ENCODE measurements around the gene TMUB1.

TMUB1 gene

DNA sequence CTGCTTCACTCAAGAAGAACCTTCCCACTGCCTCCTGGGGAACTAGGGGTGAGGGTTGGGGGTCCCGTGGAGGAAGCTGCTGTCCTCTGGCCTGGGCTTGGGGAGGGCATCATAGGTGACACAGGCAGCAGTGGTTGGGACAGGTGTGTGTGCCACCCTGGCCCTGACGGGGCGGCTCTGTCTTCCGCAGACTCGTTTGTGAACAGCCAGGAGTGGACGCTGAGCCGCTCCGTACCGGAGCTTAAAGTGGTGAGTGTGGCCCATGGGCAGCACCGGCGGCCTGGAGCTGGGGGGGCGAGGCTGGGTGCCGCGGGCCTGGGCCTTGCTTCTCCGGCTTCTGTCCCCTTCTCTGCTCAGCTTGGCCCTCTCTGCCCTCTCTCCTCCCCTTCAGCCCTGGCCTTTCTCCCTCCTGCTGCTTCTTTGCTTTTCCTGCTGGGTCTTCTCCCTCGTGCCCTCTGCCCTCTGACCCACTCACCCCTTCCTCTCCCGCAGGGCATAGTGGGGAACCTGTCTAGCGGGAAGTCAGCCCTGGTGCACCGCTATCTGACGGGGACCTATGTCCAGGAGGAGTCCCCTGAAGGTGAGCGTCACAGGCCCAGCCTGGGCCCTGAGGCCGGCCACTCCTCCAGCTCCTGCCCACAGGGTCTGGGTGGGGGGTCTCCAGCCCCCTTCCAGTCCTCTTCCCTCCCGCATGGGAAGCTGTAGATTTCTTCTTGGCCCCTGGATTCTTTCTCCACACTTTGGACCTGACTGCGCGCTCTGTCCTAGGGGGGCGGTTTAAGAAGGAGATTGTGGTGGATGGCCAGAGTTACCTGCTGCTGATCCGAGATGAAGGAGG, 33.5 kb upstream of the TMUB1 start:
- TF ChIP-seq, protein P1, sequence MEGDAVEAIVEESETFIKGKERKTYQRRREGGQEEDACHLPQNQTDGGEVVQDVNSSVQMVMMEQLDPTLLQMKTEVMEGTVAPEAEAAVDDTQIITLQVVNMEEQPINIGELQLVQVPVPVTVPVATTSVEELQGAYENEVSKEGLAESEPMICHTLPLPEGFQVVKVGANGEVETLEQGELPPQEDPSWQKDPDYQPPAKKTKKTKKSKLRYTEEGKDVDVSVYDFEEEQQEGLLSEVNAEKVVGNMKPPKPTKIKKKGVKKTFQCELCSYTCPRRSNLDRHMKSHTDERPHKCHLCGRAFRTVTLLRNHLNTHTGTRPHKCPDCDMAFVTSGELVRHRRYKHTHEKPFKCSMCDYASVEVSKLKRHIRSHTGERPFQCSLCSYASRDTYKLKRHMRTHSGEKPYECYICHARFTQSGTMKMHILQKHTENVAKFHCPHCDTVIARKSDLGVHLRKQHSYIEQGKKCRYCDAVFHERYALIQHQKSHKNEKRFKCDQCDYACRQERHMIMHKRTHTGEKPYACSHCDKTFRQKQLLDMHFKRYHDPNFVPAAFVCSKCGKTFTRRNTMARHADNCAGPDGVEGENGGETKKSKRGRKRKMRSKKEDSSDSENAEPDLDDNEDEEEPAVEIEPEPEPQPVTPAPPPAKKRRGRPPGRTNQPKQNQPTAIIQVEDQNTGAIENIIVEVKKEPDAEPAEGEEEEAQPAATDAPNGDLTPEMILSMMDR (IDR thresholded peaks at IDR 0.05; ENCODE audit: low read depth, low read length), result no peak
- no peak for TF ChIP-seq EZH2phosphoT487 (IDR thresholded peaks at IDR 0.05; ENCODE audit: low read depth)
- Histone ChIP-seq H3K4me1 (ENCODE audit: low read length) (no peaks in the 10 kb centered on the region), H4K20me1 (ENCODE audit: insufficient read depth, low read length) (peaks cover 17% of the 10 kb centered on the region), H3K36me3 (replicated peaks; ENCODE audit: low read depth, low read length) (no peaks in the 10 kb centered on the region), H3K9me3 (ENCODE audit: insufficient read depth, low read length) (no peaks in the 10 kb centered on the region), H3K4me2 (ENCODE audit: low read length) (no peak overlapping the region), H3K27me3 (ENCODE audit: low read depth, low read length) (no peaks in the 10 kb centered on the region), H3K4me3 (ENCODE audit: low read length) (no peak overlapping the region), H3K9ac (ENCODE audit: low read length) (no peak overlapping the region), H2AFZ (ENCODE audit: low read depth, low read length) (no peak overlapping the region), H3K27ac (ENCODE audit: low read length) (no peak overlapping the region), H3K79me2 (ENCODE audit: low read length) (peaks cover 5% of the 10 kb centered on the region; the same call in 1 of the 2 replicates)

DNA sequence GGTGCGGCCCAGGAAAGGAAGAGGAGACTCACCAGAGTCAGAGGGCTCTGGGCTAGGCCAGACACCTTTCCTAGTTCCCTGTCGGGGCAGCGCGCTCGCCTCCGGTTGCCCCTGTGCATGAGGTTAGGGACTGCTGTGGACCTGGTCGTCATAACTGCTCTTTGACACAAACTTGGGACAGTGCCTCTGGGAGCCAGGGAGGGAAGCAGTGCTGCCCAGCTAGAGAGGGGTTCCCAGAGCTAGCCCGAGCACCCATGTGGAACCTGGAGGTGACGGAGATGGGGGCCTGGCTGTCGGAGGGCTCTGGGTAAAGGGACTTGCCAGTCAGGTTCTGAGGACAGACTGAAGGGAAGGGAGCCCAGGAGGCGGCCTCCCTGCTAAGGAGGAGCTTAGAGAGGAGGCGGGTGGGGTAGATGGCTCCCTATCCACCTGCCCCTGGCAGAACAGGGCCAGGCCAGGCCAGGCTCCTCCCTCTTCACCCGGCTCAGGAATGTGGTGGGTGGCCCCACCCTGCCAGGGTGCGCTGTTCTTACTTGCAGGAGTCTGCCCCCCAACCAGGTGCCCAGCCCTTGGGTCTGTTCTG, 32.6 kb upstream of the TMUB1 start:
- Histone ChIP-seq H3K9me3 (ENCODE audit: insufficient read depth, low read length) (no peaks in the 10 kb centered on the region), H4K20me1 (ENCODE audit: insufficient read depth, low read length) (peaks cover 24% of the 10 kb centered on the region), H3K4me3 (ENCODE audit: low read length) (no peak overlapping the region), H3K27ac (ENCODE audit: low read length) (no peak overlapping the region), H3K4me1 (ENCODE audit: low read length) (no peaks in the 10 kb centered on the region), H3K27me3 (ENCODE audit: low read depth, low read length) (no peaks in the 10 kb centered on the region), H3K4me2 (ENCODE audit: low read length) (no peak overlapping the region), H3K36me3 (replicated peaks; ENCODE audit: low read depth, low read length) (no peaks in the 10 kb centered on the region), H3K79me2 (ENCODE audit: low read length) (peaks cover 12% of the 10 kb centered on the region; the same call in 1 of the 2 replicates), H3K9ac (ENCODE audit: low read length) (no peak overlapping the region), H2AFZ (ENCODE audit: low read depth, low read length) (no peak overlapping the region)
- TF ChIP-seq, protein P1 (IDR thresholded peaks at IDR 0.05; ENCODE audit: low read depth, low read length), result no peak
- no peak for TF ChIP-seq EZH2phosphoT487 (IDR thresholded peaks at IDR 0.05; ENCODE audit: low read depth)

DNA sequence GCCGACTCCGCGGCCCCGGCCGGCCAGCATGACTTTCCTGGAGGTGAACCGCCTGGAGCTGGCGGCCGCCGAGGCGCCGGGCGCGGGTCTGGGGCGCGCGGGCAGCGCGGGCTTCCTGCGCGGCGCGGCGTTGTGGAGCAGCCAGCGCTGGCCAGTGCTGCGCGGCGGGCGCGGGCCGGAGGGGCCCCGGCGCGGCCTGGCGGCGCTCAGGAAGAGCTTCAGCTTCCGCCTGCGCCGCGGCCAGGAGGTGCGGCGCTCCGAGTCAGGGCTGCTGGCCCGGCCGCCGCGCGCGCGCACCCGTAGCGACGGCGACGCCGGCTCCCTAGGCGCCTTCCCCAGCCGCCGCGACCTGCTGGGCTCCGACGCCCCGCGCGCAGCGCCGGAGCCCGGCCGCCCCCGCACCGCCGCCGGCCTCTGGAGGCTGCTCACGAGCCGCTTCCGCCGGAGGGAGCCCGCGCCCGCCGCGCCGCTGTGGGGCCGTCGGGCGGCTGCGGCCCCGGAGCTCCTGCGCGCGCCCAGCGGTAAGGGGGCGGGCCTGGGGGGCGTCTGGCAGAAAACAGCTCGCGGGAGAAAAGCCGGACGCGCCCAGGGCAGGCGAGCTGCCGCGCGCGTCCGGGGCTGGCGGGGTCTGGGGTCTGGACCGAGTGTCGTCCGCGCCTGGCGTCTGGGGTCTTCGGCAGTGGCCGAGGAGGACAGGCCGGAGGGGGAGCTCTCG, 32.0 kb upstream of the TMUB1 start:
- Histone ChIP-seq H3K79me2 (ENCODE audit: low read length) (peaks cover 12% of the 10 kb centered on the region; the same call in 1 of the 2 replicates), H3K27me3 (ENCODE audit: low read depth, low read length) (no peaks in the 10 kb centered on the region), H3K36me3 (replicated peaks; ENCODE audit: low read depth, low read length) (no peaks in the 10 kb centered on the region), H2AFZ (ENCODE audit: low read depth, low read length) (no peak overlapping the region), H3K9ac (ENCODE audit: low read length) (no peak overlapping the region), H3K4me1 (ENCODE audit: low read length) (no peaks in the 10 kb centered on the region), H3K4me2 (ENCODE audit: low read length) (no peak overlapping the region), H3K27ac (ENCODE audit: low read length) (no peak overlapping the region), H3K4me3 (ENCODE audit: low read length) (no peak overlapping the region), H4K20me1 (ENCODE audit: insufficient read depth, low read length) (peaks cover 30% of the 10 kb centered on the region), H3K9me3 (ENCODE audit: insufficient read depth, low read length) (no peaks in the 10 kb centered on the region)
- no peak for TF ChIP-seq EZH2phosphoT487 (IDR thresholded peaks at IDR 0.05; ENCODE audit: low read depth)
- TF ChIP-seq, protein P1 (IDR thresholded peaks at IDR 0.05; ENCODE audit: low read depth, low read length), result no peak

Data from OCI-LY3 (cell line).